GM12878 (cell line): Measurements from ENCODE around the gene TMEM201. TPM values are rescaled to one million over a fixed set of nuclear protein-coding genes. Genes with fewer than 3 reads are reported as not detected.
A peak's percentile ranks its signal among the peaks of the same experiment; 100 is the strongest.

Experiments
- ATAC-seq: fragments of 200-7000 bp; cut with Tn5 transposase; 3 replicates; pipeline ENCODE4 v1.9.1; 2020; ENCODE audit warnings: mild to moderate bottlenecking, moderate library complexity
- BruUV-seq: library from RNA; stranded (reverse); fragments of 400-500 nt; replicated peaks from 2 replicates; lab custom pipeline; 2021; lab: Mats Ljungman, UMichigan
- CTCF ChIA-PET: fragments of 300-600 bp; sonication (Branson Sonifier 250); formaldehyde crosslinking; extraction: SDS; loops from one replicate; lab custom pipeline; 2021; ENCODE audit warnings: inconsistent platforms; lab: Yijun Ruan, JAX
- POLR2A ChIA-PET: fragments of 350-600 bp; formaldehyde crosslinking; extraction: SDS; loops from one replicate; lab custom pipeline; 2021; ENCODE audit warnings: inconsistent platforms; lab: Charles Lee
- RAD21 ChIA-PET: fragments of 300-600 bp; sonication (Branson Sonifier 250); formaldehyde crosslinking; loops from one replicate; lab custom pipeline; 2023; ENCODE audit warnings: antibody characterized with exemption; ENCODE audit not compliant: unreplicated experiment; lab: Charles Lee
- SMC1A ChIA-PET: fragments of 300-600 bp; sonication (Branson Sonifier 250); formaldehyde crosslinking; loops from one replicate; lab custom pipeline; 2023; ENCODE audit not compliant: unreplicated experiment, uncharacterized antibody; lab: Charles Lee
- DNase-seq: peaks from one replicate; pipeline ENCODE4 v3.0.0-alpha.2; 2011; ENCODE audit warnings: low read depth, low spot score
- FAIRE-seq: peaks from 3 replicates; lab custom pipeline; 2011; peaks lifted over from hg19 to GRCh38; lab: Jason Lieb, UNC
- H2AFZ ChIP-seq: 2 replicates; pipeline ENCODE4 v1.6.0; 2011; ENCODE audit warnings: low read depth, low read length, control low read depth; ENCODE audit not compliant: control insufficient read depth
- H3K27ac ChIP-seq: 2 replicates; pipeline ENCODE4 v1.5.1; 2011; ENCODE audit warnings: control low read depth; ENCODE audit not compliant: control insufficient read depth, insufficient read depth
- H3K27me3 ChIP-seq, 2 experiments: replicated peaks in 1 of 2; 2 replicates each; pipeline versions ENCODE4 v1.6.0 to v1.6.1; 2011; ENCODE audit warnings: low read length in 1 of 2; ENCODE audit not compliant: control insufficient read depth in 2 of 2, insufficient read depth in 2 of 2
- H3K36me3 ChIP-seq, 2 experiments: 2 replicates each; pipeline ENCODE4 v1.5.1; 2011; ENCODE audit warnings: low read length in 1 of 2; ENCODE audit not compliant: control insufficient read depth in 2 of 2, insufficient read depth in 2 of 2
- H3K4me1 ChIP-seq: 2 replicates; pipeline ENCODE4 v1.6.1; 2011; ENCODE audit warnings: mild to moderate bottlenecking, low read length, moderate library complexity, mixed read lengths; ENCODE audit not compliant: control insufficient read depth, insufficient read depth
- H3K4me2 ChIP-seq: 2 replicates; pipeline ENCODE4 v1.6.0; 2011; ENCODE audit warnings: control low read depth; ENCODE audit not compliant: control insufficient read depth, insufficient read depth
- H3K4me3 ChIP-seq: fragments of 200-600 bp; sonication (generic); 2 replicates; pipeline ENCODE4 v1.5.1; 2016
- H3K79me2 ChIP-seq: 2 replicates; pipeline ENCODE4 v1.6.0; 2011; ENCODE audit warnings: low read length; ENCODE audit not compliant: control insufficient read depth, insufficient read depth
- H3K9ac ChIP-seq: 2 replicates; pipeline ENCODE4 v1.8.0; 2011; ENCODE audit warnings: low read length, control low read depth, mixed read lengths; ENCODE audit not compliant: control insufficient read depth, insufficient read depth
- H3K9me3 ChIP-seq: replicated peaks from 3 replicates; pipeline ENCODE4 v1.5.1; 2011; ENCODE audit warnings: mild to moderate bottlenecking, low read length; ENCODE audit not compliant: control insufficient read depth, insufficient read depth
- H4K20me1 ChIP-seq: 2 replicates; pipeline ENCODE4 v1.6.0; 2011; ENCODE audit not compliant: control insufficient read depth, insufficient read depth
- E2F4 ChIP-seq: IDR thresholded peaks from 2 replicates; pipeline ENCODE4 v1.6.1; 2012; ENCODE audit warnings: low read depth, low read length, improper control_type of control experiment
- EGR1 ChIP-seq, 2 experiments: IDR thresholded peaks; 1 replicate in 1 of 2; 2 replicates in 1 of 2; pipeline ENCODE4 v1.6.1; 2011 to 2012; ENCODE audit warnings: low read depth in 2 of 2, low read length in 2 of 2, borderline replicate concordance in 1 of 2, mild to moderate bottlenecking in 1 of 2, moderate library complexity in 1 of 2
- HDAC6 ChIP-seq: fragments of 200-600 bp; sonication (generic); IDR thresholded peaks from one replicate; pipeline ENCODE4 v1.8.0; 2017; ENCODE audit warnings: antibody characterized with exemption; ENCODE audit not compliant: unreplicated experiment
- IKZF2 ChIP-seq, 2 experiments: fragments of 450-650 bp; IDR thresholded peaks; 2 replicates each; pipeline ENCODE4 v1.6.1; 2017; ENCODE audit warnings: mild to moderate bottlenecking in 2 of 2, moderate library complexity in 2 of 2
- IRF5 ChIP-seq: fragments of 450-650 bp; IDR thresholded peaks from 2 replicates; pipeline ENCODE4 v1.6.1; 2017; ENCODE audit warnings: borderline replicate concordance
- NFYB ChIP-seq: IDR thresholded peaks from 2 replicates; pipeline ENCODE4 v1.6.1; 2011; ENCODE audit warnings: low read depth, mild to moderate bottlenecking, low read length, improper control_type of control experiment, moderate library complexity; ENCODE audit not compliant: insufficient read depth
- PML ChIP-seq: IDR thresholded peaks from 2 replicates; pipeline ENCODE4 v1.6.1; 2012; ENCODE audit warnings: low read length, inconsistent platforms
- POLR2AphosphoS5 ChIP-seq: IDR thresholded peaks from 2 replicates; pipeline ENCODE4 v1.6.1; 2011; ENCODE audit warnings: mild to moderate bottlenecking, low read length, inconsistent platforms
- RCOR1 ChIP-seq: conservative IDR thresholded peaks from 2 replicates; pipeline ENCODE4 v1.6.1; 2012; ENCODE audit warnings: low read depth, low read length, improper control_type of control experiment
- RFX5 ChIP-seq: IDR thresholded peaks from 2 replicates; pipeline ENCODE4 v1.6.1; 2011; ENCODE audit warnings: low read depth, low read length, improper control_type of control experiment
- SIN3A ChIP-seq: IDR thresholded peaks from 2 replicates; pipeline ENCODE4 v1.6.1; 2012; ENCODE audit warnings: low read depth, low read length, improper control_type of control experiment
- SMAD5 ChIP-seq: IDR thresholded peaks from 2 replicates; pipeline ENCODE4 v1.6.1; 2016; ENCODE audit warnings: antibody characterized with exemption, low read depth
- SMARCA5 ChIP-seq: fragments of 450-650 bp; IDR thresholded peaks from 2 replicates; pipeline ENCODE4 v1.6.1; 2017; ENCODE audit warnings: mild to moderate bottlenecking
- SREBF1 ChIP-seq: IDR thresholded peaks from 2 replicates; pipeline ENCODE4 v1.6.1; 2012; ENCODE audit warnings: mild to moderate bottlenecking, low read length
- STAT3 ChIP-seq: IDR thresholded peaks from 2 replicates; pipeline ENCODE4 v1.6.1; 2011; ENCODE audit warnings: low read depth, low read length, improper control_type of control experiment
- USF2 ChIP-seq: IDR thresholded peaks from 2 replicates; pipeline ENCODE4 v1.6.1; 2011; ENCODE audit warnings: low read depth, low read length, improper control_type of control experiment, borderline replicate concordance
- ZBTB33 ChIP-seq: fragments of 450-650 bp; IDR thresholded peaks from 2 replicates; pipeline ENCODE4 v1.6.1; 2017; ENCODE audit warnings: mild to moderate bottlenecking
- ZNF384 ChIP-seq: IDR thresholded peaks from 2 replicates; pipeline ENCODE4 v1.6.1; 2012; ENCODE audit warnings: low read depth, mild to moderate bottlenecking, low read length, improper control_type of control experiment, borderline replicate concordance
- WGBS: methylation state at CpG from one replicate; pipeline ENCODE4 v1.1.6; 2016; ENCODE audit warnings: low lambda C conversion rate; ENCODE audit not compliant: insufficient replicate concordance, insufficient coverage; ENCODE audit errors: missing lambda C conversion rate; 5-methylcytosine and 5-hydroxymethylcytosine counted together
- in situ Hi-C: fragments of 300-500 bp; cut with MboI; formaldehyde crosslinking; loops from 9 replicates; pipeline ENCODE4 v1.14.3; 2018; ENCODE audit warnings: mixed read lengths
- intact Hi-C: fragments of 100-400 bp; cut with micrococcal nuclease; formaldehyde crosslinking; loops from one replicate; pipeline ENCODE4 v1.14.2; 2022; ENCODE audit not compliant: unreplicated experiment
- polyA plus RNA-seq, 11 experiments: library from polyadenylated mRNA; depleted of rRNA in 4 of 11; unstranded in 6 of 11; stranded (reverse) in 5 of 11; fragments of >200 nt; fragmentation: Nextera tagmentation in 4 of 11; fragmentation: Illumina TruSeq in 1 of 11; extraction: Ambion mirVana in 4 of 11; extraction: Trizol in 1 of 11; gene quantifications; 1 replicate in 1 of 11; 2 replicates in 10 of 11; pipeline versions ENCODE4 v1.2.1 to v1.2.3, GENCODE V29; 2011 to 2016; ENCODE audit warnings: inconsistent platforms in 2 of 11, missing spikeins in 2 of 11, low read depth in 1 of 11
- total RNA-seq, 4 experiments: library from RNA; depleted of rRNA in 3 of 4; stranded (reverse); fragments of >200 nt in 3 of 4; fragmentation: Illumina TruSeq in 1 of 4; extraction: Trizol in 1 of 4; gene quantifications; 2 replicates each; pipeline versions ENCODE4 v1.2.1 to v1.2.3, GENCODE V29; 2013 to 2021

TMEM201 gene
- total and polyA plus RNA-seq, 10 of the 15 experiments (the other 5 are each of a cell fraction or from before 2014, with no cell fraction given) = 0.13 to 26.6 (median 6.1) TPM

- peak overlapping the region; percentile 86 for H3K4me3 ChIP-seq
- in situ Hi-C loops (loop anchor here (5.0 kb wide), 1 partner anchor 238 kb away; no protein-coding TSS in a partner anchor), intact Hi-C loops (loop anchor here (1.0 to 5.0 kb wide), 3 partner anchors 26 to 153 kb away; no protein-coding TSS in a partner anchor)
- RAD21 ChIA-PET = interaction anchor here (0.6 to 7.7 kb wide), 16 partner anchors 15 to 236 kb away, joined by 3 to 336 read pairs (median 7); partner anchors contain the start of genes PIK3CD and SLC25A33
- FAIRE-seq = peak; percentile 44
- H3K36me3 ChIP-seq = no peaks in the 10 kb centered on the region; a peak in 1 of 4 replicates
- peaks cover 35% of the 10 kb centered on the region for H3K79me2 ChIP-seq
- peak overlapping the region; percentile 98 for H3K4me2 ChIP-seq
- H3K9me3 ChIP-seq = no peaks in the 10 kb centered on the region; the same call in 1 of the 3 replicates
- ATAC-seq = peak; percentile 45
- SMC1A ChIA-PET = interaction anchor here (1.0 to 8.0 kb wide), 13 partner anchors 10 to 234 kb away, joined by 3 to 215 read pairs (median 5); partner anchors contain the start of gene PIK3CD
- H2AFZ ChIP-seq = peak overlapping the region; percentile 73
- POLR2A ChIA-PET = interaction anchor here (1.0 to 7.1 kb wide), 12 partner anchors 9 to 191 kb away, joined by 3 to 284 read pairs (median 6); partner anchors contain the start of gene PIK3CD
- CTCF ChIA-PET = interaction anchor here (0.5 to 7.6 kb wide), 15 partner anchors 14 to 1551 kb away, joined by 3 to 203 read pairs (median 7); partner anchors contain the start of gene PIK3CD
- no peaks in the 10 kb centered on the region for H4K20me1 ChIP-seq
- WGBS = 1% methylated on average over 27 of the region's 29 CpGs
- DNase-seq = peak; percentile 71
- peak overlapping the region; percentile 98 for H3K9ac ChIP-seq
- no TSS peak for BruUV-seq
- H3K27me3 ChIP-seq = no peaks in the 10 kb centered on the region
- peaks cover 37% of the 10 kb centered on the region for H3K4me1 ChIP-seq
- H3K27ac ChIP-seq = peak overlapping the region; percentile 98
- TF ChIP-seq SIN3A (no peak), HDAC6 (no peak), POLR2AphosphoS5 (peak; percentile 65; the same call in 1 of the 2 replicates), IKZF2 (IDR thresholded peaks at IDR 0.05) (peak; percentile 87 to 90), SMAD5 (no peak), ZNF384 (no peak; the same call in 1 of the 2 replicates), E2F4 (0 out of 2 replicates have a peak, but pooled peaks have one; percentile 6), NFYB (no peak), EGR1 (IDR thresholded peaks at IDR 0.05; ENCODE audit: borderline replicate concordance in 1 of 2, low read depth in 2 of 2, low read length in 2 of 2) (peak in 1 of 2 experiments; percentile 88; a peak in 2 of 3 replicates), RFX5 (no peak), RCOR1 (0 out of 2 replicates have a peak, but pooled peaks have one; percentile 76), SREBF1 (no peak), PML (no peak), STAT3 (no peak), IRF5 (no peak), ZBTB33 (no peak; the same call in 1 of the 2 replicates), USF2 (no peak), SMARCA5 (peak; percentile 100)
Observed at GRCh38 chr1:9629445-9630201, 40.9 kb downstream of the TMEM201 start.
